HepG2 (cell line): ENCODE results near the gene LRRC45. TPM values are rescaled to one million over a fixed set of nuclear protein-coding genes. Genes with fewer than 3 reads are reported as not detected.
A peak's percentile ranks its signal among the peaks of the same experiment; 100 is the strongest.

ENCODE experiments used
- BRCA1 ChIP-seq: sonication (generic); formaldehyde crosslinking; IDR thresholded peaks from 2 replicates; pipeline ENCODE4 v1.4.0; 2020; ENCODE audit warnings: missing genetic modification reagents
- CENPT ChIP-seq: sonication (generic); formaldehyde crosslinking; IDR thresholded peaks from 2 replicates; pipeline ENCODE4 v1.8.0; 2022; ENCODE audit warnings: low read depth, mild to moderate bottlenecking, moderate library complexity, missing genetic modification reagents
- HNRNPK ChIP-seq: fragments of 200-400 bp; formaldehyde crosslinking; IDR thresholded peaks from 2 replicates; pipeline ENCODE4 v1.6.1; 2018; ENCODE audit warnings: low read length, low read depth, moderate library complexity, mild to moderate bottlenecking; ENCODE audit not compliant: poor library complexity, severe bottlenecking
- HOXA5 ChIP-seq: sonication (generic); formaldehyde crosslinking; IDR thresholded peaks from 2 replicates; pipeline ENCODE4 v1.4.0; 2020; ENCODE audit warnings: missing genetic modification reagents
- MEIS2 ChIP-seq: sonication (generic); formaldehyde crosslinking; IDR thresholded peaks from 2 replicates; pipeline ENCODE4 v1.9.0; 2021; ENCODE audit warnings: mild to moderate bottlenecking, missing genetic modification reagents
- NCOA1 ChIP-seq: sonication (generic); formaldehyde crosslinking; IDR thresholded peaks from 2 replicates; pipeline ENCODE4 v1.9.0; 2021; ENCODE audit warnings: missing genetic modification reagents
- NCOA2 ChIP-seq: sonication (generic); formaldehyde crosslinking; IDR thresholded peaks from 2 replicates; pipeline ENCODE4 v1.8.0; 2022; ENCODE audit warnings: inconsistent platforms
- RAD21 ChIP-seq: fragments of 450-650 bp; formaldehyde crosslinking; IDR thresholded peaks from 2 replicates; pipeline ENCODE4 v1.5.0; 2020; ENCODE audit warnings: mild to moderate bottlenecking
- RNF2 ChIP-seq: fragments of 450-650 bp; conservative IDR thresholded peaks from 2 replicates; pipeline ENCODE4 v1.6.1; 2016; ENCODE audit warnings: low read depth
- TARDBP ChIP-seq: sonication (generic); formaldehyde crosslinking; IDR thresholded peaks from 2 replicates; pipeline ENCODE4 v1.8.0; 2022; ENCODE audit warnings: mild to moderate bottlenecking, missing genetic modification reagents
- TEAD2 ChIP-seq: sonication (generic); formaldehyde crosslinking; IDR thresholded peaks from 2 replicates; pipeline ENCODE4 v1.9.0; 2021; ENCODE audit warnings: missing genetic modification reagents
- TOPORS ChIP-seq: sonication (generic); formaldehyde crosslinking; IDR thresholded peaks from 2 replicates; pipeline ENCODE4 v1.8.0; 2023; ENCODE audit warnings: mild to moderate bottlenecking, missing genetic modification reagents
- ZNF329 ChIP-seq: sonication (generic); formaldehyde crosslinking; IDR thresholded peaks from 2 replicates; pipeline ENCODE4 v1.9.0; 2021; ENCODE audit warnings: low read depth, mild to moderate bottlenecking, missing genetic modification reagents
- ZNF616 ChIP-seq: sonication (generic); formaldehyde crosslinking; IDR thresholded peaks from 2 replicates; pipeline ENCODE4 v1.5.0; 2020; ENCODE audit warnings: low read depth, mild to moderate bottlenecking, missing genetic modification reagents
- ZNF772 ChIP-seq: sonication (generic); formaldehyde crosslinking; IDR thresholded peaks from 2 replicates; pipeline ENCODE4 v1.5.0; 2020; ENCODE audit warnings: mild to moderate bottlenecking, missing genetic modification reagents
- polyA plus RNA-seq, 8 experiments: library from polyadenylated mRNA; depleted of rRNA in 3 of 8; stranded (reverse) in 7 of 8; unstranded in 1 of 8; fragments of >200 nt; fragmentation: Illumina TruSeq in 4 of 8; extraction: Trizol in 4 of 8; gene quantifications; 2 replicates each; pipeline versions ENCODE4 v1.2.1 to v1.2.3, GENCODE V29; 2011 to 2016; ENCODE audit warnings: low read depth in 4 of 8, missing spikeins in 1 of 8, mixed read lengths in 1 of 8; ENCODE audit not compliant: insufficient read depth in 1 of 8
- total RNA-seq, 5 experiments: library from RNA; depleted of rRNA; stranded (reverse); fragments of >200 nt; fragmentation: Illumina TruSeq; extraction: Trizol; gene quantifications; 2 replicates each; pipeline ENCODE4 v1.2.3, GENCODE V29; 2016; ENCODE audit warnings: low read depth in 1 of 5
- TF ChIP-seq, protein P1 (sequence below): sonication (generic); formaldehyde crosslinking; IDR thresholded peaks from 2 replicates; pipeline ENCODE4 v1.4.0; 2020; ENCODE audit warnings: mild to moderate bottlenecking, low read depth, missing genetic modification reagents
- TF ChIP-seq, protein P2 (sequence below): sonication (generic); formaldehyde crosslinking; IDR thresholded peaks from 2 replicates; pipeline ENCODE4 v1.5.0; 2020; ENCODE audit warnings: missing genetic modification reagents
- TF ChIP-seq, protein P3 (sequence below): sonication (generic); formaldehyde crosslinking; IDR thresholded peaks from 2 replicates; pipeline ENCODE4 v1.8.1; 2023; ENCODE audit warnings: mild to moderate bottlenecking, moderate library complexity, missing genetic modification reagents
- TF ChIP-seq, protein P4 (sequence below), 2 experiments: sonication (generic) in 1 of 2; formaldehyde crosslinking in 1 of 2; IDR thresholded peaks; 2 replicates each; pipeline versions ENCODE4 v1.5.1 to v1.6.1; 2011 to 2020; ENCODE audit warnings: borderline replicate concordance in 1 of 2, low read depth in 1 of 2, low read length in 1 of 2, mild to moderate bottlenecking in 1 of 2, missing genetic modification reagents in 1 of 2, moderate library complexity in 1 of 2
- TF ChIP-seq, protein P5 (sequence below): fragments of 450-650 bp; IDR thresholded peaks from 2 replicates; pipeline ENCODE4 v1.6.1; 2017

LRRC45 gene
- total and polyA plus RNA-seq, 2 of the 13 experiments (the other 11 are each of a cell fraction or from before 2014, with no cell fraction given): 11.6 to 48.1 TPM

DNA sequence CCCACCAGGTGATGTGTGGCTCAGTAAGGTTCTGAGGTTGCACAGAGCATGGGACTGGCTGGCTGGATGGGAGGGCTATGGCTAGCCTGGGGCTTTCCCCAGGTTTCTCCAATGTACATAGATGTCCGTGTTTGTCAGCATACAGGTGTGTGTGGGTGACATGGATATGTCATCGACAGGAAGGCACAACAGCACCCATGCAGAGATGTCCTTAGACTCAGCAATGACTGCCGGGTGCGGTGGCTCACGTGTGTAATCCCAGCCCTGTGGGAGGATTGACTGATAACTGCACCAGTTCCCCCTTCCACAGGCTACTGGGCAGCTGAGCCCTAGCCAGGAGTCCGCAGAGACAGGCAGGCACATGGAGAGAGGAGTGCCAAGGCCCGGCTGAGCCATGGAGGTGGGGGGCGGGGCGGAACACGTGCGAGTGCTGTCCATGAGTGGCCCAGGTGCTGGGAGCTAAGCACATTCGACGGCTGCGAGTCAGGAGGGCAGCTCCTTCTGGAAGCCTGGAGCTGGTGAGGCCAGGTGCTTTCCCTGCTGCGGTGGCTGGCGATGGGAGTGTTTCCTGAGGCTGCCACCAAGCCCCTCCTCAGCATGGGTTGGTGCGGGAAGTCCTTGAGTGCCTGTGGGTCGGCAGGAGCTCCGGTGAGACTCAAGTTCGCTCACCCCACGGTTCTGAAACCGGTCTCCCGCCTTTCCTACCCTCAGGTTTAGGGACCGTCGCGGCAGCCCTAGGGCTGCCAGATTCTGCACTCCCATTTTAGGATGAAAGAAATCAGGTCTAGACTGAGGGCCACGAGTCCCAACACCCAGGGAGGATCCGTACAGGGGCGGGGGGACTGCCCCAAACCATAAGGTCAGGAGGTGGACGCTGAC, 46.5 kb upstream of the LRRC45 start (continued):
- TF ChIP-seq, protein P1, sequence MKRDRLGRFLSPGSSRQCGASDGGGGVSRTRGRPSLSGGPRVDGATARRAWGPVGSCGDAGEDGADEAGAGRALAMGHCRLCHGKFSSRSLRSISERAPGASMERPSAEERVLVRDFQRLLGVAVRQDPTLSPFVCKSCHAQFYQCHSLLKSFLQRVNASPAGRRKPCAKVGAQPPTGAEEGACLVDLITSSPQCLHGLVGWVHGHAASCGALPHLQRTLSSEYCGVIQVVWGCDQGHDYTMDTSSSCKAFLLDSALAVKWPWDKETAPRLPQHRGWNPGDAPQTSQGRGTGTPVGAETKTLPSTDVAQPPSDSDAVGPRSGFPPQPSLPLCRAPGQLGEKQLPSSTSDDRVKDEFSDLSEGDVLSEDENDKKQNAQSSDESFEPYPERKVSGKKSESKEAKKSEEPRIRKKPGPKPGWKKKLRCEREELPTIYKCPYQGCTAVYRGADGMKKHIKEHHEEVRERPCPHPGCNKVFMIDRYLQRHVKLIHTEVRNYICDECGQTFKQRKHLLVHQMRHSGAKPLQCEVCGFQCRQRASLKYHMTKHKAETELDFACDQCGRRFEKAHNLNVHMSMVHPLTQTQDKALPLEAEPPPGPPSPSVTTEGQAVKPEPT: peak; percentile 30; the same call in 1 of the 2 replicates
- TF ChIP-seq, protein P2, sequence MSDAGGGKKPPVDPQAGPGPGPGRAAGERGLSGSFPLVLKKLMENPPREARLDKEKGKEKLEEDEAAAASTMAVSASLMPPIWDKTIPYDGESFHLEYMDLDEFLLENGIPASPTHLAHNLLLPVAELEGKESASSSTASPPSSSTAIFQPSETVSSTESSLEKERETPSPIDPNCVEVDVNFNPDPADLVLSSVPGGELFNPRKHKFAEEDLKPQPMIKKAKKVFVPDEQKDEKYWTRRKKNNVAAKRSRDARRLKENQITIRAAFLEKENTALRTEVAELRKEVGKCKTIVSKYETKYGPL (CRISPR knock-in tag): no peak; the same call in 1 of the 2 replicates
- no peak; the same call in 1 of the 2 replicates for TF ChIP-seq MEIS2 (CRISPR knock-in tag)
- TF ChIP-seq NCOA2: no peak; the same call in 1 of the 2 replicates
- TF ChIP-seq, protein P3, sequence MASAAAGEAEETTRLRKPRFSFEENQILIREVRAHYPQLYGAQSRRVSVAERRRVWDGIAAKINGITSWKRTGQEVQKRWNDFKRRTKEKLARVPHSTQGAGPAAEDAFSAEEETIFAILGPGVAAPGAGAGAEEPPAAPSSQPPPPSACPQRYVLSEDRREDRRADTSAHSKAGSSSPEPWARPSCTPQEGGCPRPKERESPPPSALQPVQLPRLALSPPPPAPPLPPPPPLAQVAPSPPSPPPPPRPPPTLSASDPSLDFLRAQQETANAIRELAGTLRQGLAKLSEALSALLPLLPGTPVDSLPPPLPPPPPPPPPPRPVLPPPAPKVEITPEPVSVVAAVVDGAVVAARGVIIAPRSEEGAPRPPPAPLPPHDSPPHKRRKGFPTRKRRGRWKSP: peak; percentile 69; the same call in 1 of the 2 replicates
- no peak for TF ChIP-seq ZNF772
- no peak for TF ChIP-seq HOXA5 (CRISPR knock-in tag)
- TF ChIP-seq TEAD2 (CRISPR knock-in tag): no peak
- TF ChIP-seq NCOA1 (CRISPR knock-in tag): no peak; the same call in 1 of the 2 replicates
- TF ChIP-seq RAD21 (CRISPR knock-in tag): no peak; the same call in 1 of the 2 replicates
- no peak for TF ChIP-seq ZNF329 (CRISPR knock-in tag)
- no peak for TF ChIP-seq CENPT (CRISPR knock-in tag)
- TF ChIP-seq TOPORS (CRISPR knock-in tag): no peak
- TF ChIP-seq TARDBP: no peak
- TF ChIP-seq, protein P4, sequence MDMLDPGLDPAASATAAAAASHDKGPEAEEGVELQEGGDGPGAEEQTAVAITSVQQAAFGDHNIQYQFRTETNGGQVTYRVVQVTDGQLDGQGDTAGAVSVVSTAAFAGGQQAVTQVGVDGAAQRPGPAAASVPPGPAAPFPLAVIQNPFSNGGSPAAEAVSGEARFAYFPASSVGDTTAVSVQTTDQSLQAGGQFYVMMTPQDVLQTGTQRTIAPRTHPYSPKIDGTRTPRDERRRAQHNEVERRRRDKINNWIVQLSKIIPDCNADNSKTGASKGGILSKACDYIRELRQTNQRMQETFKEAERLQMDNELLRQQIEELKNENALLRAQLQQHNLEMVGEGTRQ (IDR thresholded peaks at IDR 0.05; ENCODE audit: low read depth, low read length): no peak
- TF ChIP-seq, protein P4 (CRISPR knock-in tag; IDR thresholded peaks at IDR 0.05; ENCODE audit: borderline replicate concordance): no peak
- TF ChIP-seq, protein P5, sequence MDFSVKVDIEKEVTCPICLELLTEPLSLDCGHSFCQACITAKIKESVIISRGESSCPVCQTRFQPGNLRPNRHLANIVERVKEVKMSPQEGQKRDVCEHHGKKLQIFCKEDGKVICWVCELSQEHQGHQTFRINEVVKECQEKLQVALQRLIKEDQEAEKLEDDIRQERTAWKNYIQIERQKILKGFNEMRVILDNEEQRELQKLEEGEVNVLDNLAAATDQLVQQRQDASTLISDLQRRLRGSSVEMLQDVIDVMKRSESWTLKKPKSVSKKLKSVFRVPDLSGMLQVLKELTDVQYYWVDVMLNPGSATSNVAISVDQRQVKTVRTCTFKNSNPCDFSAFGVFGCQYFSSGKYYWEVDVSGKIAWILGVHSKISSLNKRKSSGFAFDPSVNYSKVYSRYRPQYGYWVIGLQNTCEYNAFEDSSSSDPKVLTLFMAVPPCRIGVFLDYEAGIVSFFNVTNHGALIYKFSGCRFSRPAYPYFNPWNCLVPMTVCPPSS: no peak
- TF ChIP-seq BRCA1: no peak
- TF ChIP-seq HNRNPK: peak; percentile 4
- TF ChIP-seq RNF2: peak; percentile 44
- 0 out of 2 replicates have a peak, but pooled peaks have one; percentile 22 for TF ChIP-seq ZNF616 (CRISPR knock-in tag)
